GM10266 (cell line): Measurements from ENCODE around the gene CSF2RB.
A peak's percentile ranks its signal among the peaks of the same experiment; 100 is the strongest.

ENCODE experiments used
- DNase-seq: peaks from one replicate; pipeline ENCODE4 v3.0.0; 2012; ENCODE audit errors: extremely low spot score
- TF ChIP-seq, protein P1 (sequence below): IDR thresholded peaks from 2 replicates; pipeline ENCODE4 v1.5.1; 2012; ENCODE audit warnings: mild to moderate bottlenecking, low read depth; ENCODE audit not compliant: control insufficient read depth, insufficient read depth; ENCODE audit errors: missing control alignments

CSF2RB gene

DNA sequence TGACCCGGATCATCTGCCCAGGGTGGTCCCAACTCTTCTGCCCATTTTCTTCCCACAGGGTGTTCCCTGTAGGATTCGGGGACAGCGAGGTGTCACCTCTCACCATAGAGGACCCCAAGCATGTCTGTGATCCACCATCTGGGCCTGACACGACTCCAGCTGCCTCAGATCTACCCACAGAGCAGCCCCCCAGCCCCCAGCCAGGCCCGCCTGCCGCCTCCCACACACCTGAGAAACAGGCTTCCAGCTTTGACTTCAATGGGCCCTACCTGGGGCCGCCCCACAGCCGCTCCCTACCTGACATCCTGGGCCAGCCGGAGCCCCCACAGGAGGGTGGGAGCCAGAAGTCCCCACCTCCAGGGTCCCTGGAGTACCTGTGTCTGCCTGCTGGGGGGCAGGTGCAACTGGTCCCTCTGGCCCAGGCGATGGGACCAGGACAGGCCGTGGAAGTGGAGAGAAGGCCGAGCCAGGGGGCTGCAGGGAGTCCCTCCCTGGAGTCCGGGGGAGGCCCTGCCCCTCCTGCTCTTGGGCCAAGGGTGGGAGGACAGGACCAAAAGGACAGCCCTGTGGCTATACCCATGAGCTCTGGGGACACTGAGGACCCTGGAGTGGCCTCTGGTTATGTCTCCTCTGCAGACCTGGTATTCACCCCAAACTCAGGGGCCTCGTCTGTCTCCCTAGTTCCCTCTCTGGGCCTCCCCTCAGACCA lies 24.0 kb downstream of the CSF2RB start:
- TF ChIP-seq, protein P1, sequence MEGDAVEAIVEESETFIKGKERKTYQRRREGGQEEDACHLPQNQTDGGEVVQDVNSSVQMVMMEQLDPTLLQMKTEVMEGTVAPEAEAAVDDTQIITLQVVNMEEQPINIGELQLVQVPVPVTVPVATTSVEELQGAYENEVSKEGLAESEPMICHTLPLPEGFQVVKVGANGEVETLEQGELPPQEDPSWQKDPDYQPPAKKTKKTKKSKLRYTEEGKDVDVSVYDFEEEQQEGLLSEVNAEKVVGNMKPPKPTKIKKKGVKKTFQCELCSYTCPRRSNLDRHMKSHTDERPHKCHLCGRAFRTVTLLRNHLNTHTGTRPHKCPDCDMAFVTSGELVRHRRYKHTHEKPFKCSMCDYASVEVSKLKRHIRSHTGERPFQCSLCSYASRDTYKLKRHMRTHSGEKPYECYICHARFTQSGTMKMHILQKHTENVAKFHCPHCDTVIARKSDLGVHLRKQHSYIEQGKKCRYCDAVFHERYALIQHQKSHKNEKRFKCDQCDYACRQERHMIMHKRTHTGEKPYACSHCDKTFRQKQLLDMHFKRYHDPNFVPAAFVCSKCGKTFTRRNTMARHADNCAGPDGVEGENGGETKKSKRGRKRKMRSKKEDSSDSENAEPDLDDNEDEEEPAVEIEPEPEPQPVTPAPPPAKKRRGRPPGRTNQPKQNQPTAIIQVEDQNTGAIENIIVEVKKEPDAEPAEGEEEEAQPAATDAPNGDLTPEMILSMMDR: no peak
- no peak for DNase-seq

DNA sequence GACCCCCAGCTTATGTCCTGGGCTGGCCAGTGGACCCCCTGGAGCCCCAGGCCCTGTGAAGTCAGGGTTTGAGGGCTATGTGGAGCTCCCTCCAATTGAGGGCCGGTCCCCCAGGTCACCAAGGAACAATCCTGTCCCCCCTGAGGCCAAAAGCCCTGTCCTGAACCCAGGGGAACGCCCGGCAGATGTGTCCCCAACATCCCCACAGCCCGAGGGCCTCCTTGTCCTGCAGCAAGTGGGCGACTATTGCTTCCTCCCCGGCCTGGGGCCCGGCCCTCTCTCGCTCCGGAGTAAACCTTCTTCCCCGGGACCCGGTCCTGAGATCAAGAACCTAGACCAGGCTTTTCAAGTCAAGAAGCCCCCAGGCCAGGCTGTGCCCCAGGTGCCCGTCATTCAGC lies 24.6 kb downstream of the CSF2RB start:
- DNase-seq: no peak
- TF ChIP-seq, protein P1: no peak

DNA sequence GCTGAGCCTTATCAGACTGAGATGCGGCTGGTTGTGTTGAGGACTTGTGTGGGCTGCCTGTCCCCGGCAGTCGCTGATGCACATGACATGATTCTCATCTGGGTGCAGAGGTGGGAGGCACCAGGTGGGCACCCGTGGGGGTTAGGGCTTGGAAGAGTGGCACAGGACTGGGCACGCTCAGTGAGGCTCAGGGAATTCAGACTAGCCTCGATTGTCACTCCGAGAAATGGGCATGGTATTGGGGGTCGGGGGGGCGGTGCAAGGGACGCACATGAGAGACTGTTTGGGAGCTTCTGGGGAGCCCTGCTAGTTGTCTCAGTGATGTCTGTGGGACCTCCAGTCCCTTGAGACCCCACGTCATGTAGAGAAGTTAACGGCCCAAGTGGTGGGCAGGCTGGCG lies 25.5 kb downstream of the CSF2RB start:
- TF ChIP-seq, protein P1: no peak
- no peak for DNase-seq

DNA sequence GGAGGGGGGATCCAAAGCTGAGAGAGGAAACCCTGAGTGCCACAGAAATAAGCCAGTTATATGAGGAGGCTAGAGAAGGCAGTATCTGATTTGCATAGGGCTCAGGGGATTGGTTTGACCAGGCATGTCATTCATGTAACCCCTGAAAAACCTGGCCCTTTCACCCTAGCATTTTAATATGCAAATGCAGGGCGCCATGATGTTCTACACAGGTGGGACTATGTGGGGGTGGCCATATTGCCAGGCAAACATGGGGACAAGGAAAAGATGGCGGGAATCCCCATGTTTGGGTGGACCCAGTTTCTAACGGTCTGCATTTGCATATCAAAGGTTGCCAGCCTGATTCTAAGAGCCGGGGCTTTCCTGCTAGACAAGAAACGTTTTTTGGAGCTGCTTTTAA lies 27.2 kb downstream of the CSF2RB start:
- TF ChIP-seq, protein P1: no peak
- DNase-seq: peak; percentile 57

DNA sequence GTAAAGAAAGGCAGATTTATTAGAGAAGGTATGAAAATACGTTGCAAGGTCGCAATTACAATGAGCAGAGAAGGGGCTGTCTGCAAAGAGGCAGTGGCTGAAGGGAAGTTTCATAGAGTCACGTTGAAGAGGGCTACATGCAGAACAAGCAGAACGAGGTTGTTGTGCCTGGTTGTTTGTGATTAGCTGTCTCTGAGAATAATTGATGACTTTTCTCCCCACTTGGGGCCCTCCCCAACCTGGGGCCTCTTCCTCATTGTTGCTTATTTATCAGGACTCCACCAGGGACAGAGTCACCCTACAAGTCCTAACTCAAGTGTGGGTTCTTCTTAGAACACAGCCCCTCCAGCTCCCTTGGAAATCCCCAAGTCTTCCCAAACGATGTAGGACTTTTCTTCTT lies 29.1 kb downstream of the CSF2RB start:
- TF ChIP-seq, protein P1: no peak
- no peak for DNase-seq

DNA sequence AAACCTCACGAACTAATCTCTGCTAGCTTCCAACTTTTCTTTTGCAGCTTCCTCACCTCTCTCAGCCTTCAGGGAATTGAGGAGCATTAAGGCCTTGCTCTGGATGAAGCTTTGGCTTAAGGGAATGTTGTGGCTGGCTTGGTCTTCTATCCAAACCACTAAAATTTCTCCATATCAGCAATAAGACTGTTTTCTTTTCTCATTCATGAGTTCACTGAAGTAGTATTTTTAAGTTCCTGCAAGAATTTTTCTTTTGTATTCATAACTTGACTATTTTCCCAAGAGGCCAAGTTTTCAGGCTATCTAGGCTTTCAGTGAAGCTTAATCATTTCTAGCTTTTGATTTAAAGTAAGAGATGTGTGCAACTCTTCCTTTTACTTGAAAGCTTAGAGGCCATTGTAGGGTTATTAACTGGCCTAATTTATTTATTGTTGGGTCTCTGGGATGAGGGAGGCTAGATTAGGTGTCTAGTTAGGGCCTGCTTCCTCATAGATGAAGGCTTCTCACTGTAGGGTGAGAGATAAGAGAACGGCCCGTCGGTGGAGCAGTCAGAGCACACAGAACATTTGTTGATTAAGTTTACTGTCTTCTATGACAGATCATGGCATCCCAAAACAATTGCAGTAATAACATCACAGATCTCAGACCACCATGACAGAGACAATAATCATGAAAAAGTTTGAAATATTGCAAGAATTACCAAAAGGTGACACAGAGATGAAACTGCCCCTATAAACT lies 33.2 kb downstream of the CSF2RB start:
- DNase-seq: no peak
- TF ChIP-seq, protein P1: no peak
